ENCODE data around the gene CRYBA2. TPM values are rescaled to one million over a fixed set of nuclear protein-coding genes. Genes with fewer than 3 reads are reported as not detected.
A peak's percentile ranks its signal among the peaks of the same experiment; 100 is the strongest.

CRYBA2 gene
- total and polyA plus RNA-seq, 12 donors: 0.39 to 26.6 (median 3.9) TPM; not detected in 4

GRCh38 chr2:218960309-218961165 lies 32.7 kb downstream of the CRYBA2 start:
- H3K36me3 ChIP-seq (replicated peaks in 1 of 2): no peaks in the 10 kb centered on the region
- H3K9me3 ChIP-seq (replicated peaks in 1 of 3): no peaks in the 10 kb centered on the region
- TF ChIP-seq CTCF (IDR thresholded peaks at IDR 0.05): no peak
- no peak for TF ChIP-seq POLR2A (IDR thresholded peaks at IDR 0.05)
- peak overlapping the region in 1 of 5 donors; percentile 76 for H3K27ac ChIP-seq
- H3K4me1 ChIP-seq (replicated peaks in 1 of 2): peaks cover 0 to 4% of the 10 kb centered on the region in 2 donors
- 2 to 8% (median 2%) methylated on average over 7 to 87 of the region's 87 CpGs for WGBS, 4 donors
- H3K27me3 ChIP-seq: peaks cover 60% of the 10 kb centered on the region
- H3K4me3 ChIP-seq: no peak overlapping the region
- intact Hi-C loops (cut with DNase I): no loop called here
- no peak for DNase-seq

- Histone ChIP-seq H3K27ac (peak overlapping the region in 1 of 5 donors; percentile 76), H3K36me3 (replicated peaks in 1 of 2) (no peaks in the 10 kb centered on the region), H3K4me1 (replicated peaks in 1 of 2) (peaks cover 0 to 4% of the 10 kb centered on the region in 2 donors), H3K27me3 (peaks cover 55% of the 10 kb centered on the region), H3K9me3 (replicated peaks in 1 of 3) (no peaks in the 10 kb centered on the region), H3K4me3 (peak overlapping the region in 1 of 4 donors; percentile 55)
- peak in 1 of 7 donors; percentile 25 for DNase-seq
- intact Hi-C loops (cut with DNase I): no loop called here
- WGBS, 4 donors: 0 to 3% (median 2%) methylated on average over 11 to 67 of the region's 67 CpGs; no CpG with 5 or more reads in 1 of the 4 donors
- TF ChIP-seq POLR2A (IDR thresholded peaks at IDR 0.05): peak in 1 of 2 donors; percentile 69
- no peak for TF ChIP-seq CTCF (IDR thresholded peaks at IDR 0.05)
These were observed 33.4 kb downstream of the CRYBA2 start for GRCh38 chr2:218959761-218960308.

GRCh38 chr2:218959141-218959731 lies 34.0 kb downstream of the CRYBA2 start, which contains the start of gene CDK5R2:
Gene CDK5R2 (plus strand): TSS chr2:218959666. CDS start chr2:218959821, 155 bp downstream.
- Histone ChIP-seq H3K9me3 (replicated peaks in 1 of 3) (no peaks in the 10 kb centered on the region), H3K4me1 (replicated peaks in 1 of 2) (peaks cover 0 to 4% of the 10 kb centered on the region in 2 donors), H3K27ac (peak within 1 kb of the TSS in 1 of 5 donors; percentile 76), H3K4me3 (peak within 1 kb of the TSS in 1 of 4 donors; percentile 55), H3K36me3 (replicated peaks in 1 of 2) (no peaks in the 10 kb centered on the region), H3K27me3 (peaks cover 52% of the 10 kb centered on the region)
- intact Hi-C loops (cut with DNase I): no loop called here
- 0 to 4% (median 1%) methylated on average over 1 to 37 of the region's 37 CpGs for WGBS, 4 donors
- TF ChIP-seq CTCF (IDR thresholded peaks at IDR 0.05) (no peak), POLR2A (IDR thresholded peaks at IDR 0.05) (peak in 1 of 2 donors; percentile 16)
- peak; percentile 50 to 95 (median 79) for DNase-seq

- intact Hi-C loops (cut with DNase I): no loop called here
- Histone ChIP-seq H3K4me3 (no peak overlapping the region), H3K27me3 (peaks cover 44% of the 10 kb centered on the region), H3K27ac (no peak overlapping the region), H3K9me3 (replicated peaks in 1 of 3) (no peaks in the 10 kb centered on the region), H3K36me3 (replicated peaks in 1 of 2) (no peaks in the 10 kb centered on the region), H3K4me1 (replicated peaks in 1 of 2) (peaks cover 0 to 4% of the 10 kb centered on the region in 2 donors)
- no peak for DNase-seq
- WGBS, 4 donors: 83 to 96% (median 93%) methylated on average over 1 of the region's 1 CpG
- TF ChIP-seq CTCF (IDR thresholded peaks at IDR 0.05): no peak
- no peak for TF ChIP-seq POLR2A (IDR thresholded peaks at IDR 0.05)
These were observed 34.9 kb downstream of the CRYBA2 start for GRCh38 chr2:218958276-218958675.

Data from adrenal gland (tissue), 12 donors.